Suprapubic skin (tissue), 4 donors: ENCODE results near the gene TNPO2. TPM values are rescaled to one million over a fixed set of nuclear protein-coding genes. Genes with fewer than 3 reads are reported as not detected.

ENCODE experiments used
- DNase-seq, 2 donors: peaks; one replicate each; pipeline ENCODE4 v3.0.0-alpha.2; 2019; ENCODE audit warnings: low spot score in 2 of 2
- H3K27ac ChIP-seq: fragments of 200-600 bp; sonication (generic); one replicate; pipeline ENCODE4 v1.5.1; 2019
- H3K27me3 ChIP-seq: fragments of 200-600 bp; sonication (generic); one replicate; pipeline ENCODE4 v1.5.1; 2019
- H3K36me3 ChIP-seq: fragments of 200-600 bp; sonication (generic); one replicate; pipeline ENCODE4 v1.5.1; 2019
- H3K4me1 ChIP-seq: fragments of 200-600 bp; sonication (generic); one replicate; pipeline ENCODE4 v1.5.1; 2019
- H3K4me3 ChIP-seq: fragments of 200-600 bp; sonication (generic); one replicate; pipeline ENCODE4 v1.5.1; 2019; ENCODE audit warnings: mild to moderate bottlenecking
- H3K9me3 ChIP-seq: fragments of 200-600 bp; sonication (generic); one replicate; pipeline ENCODE4 v1.5.1; 2019
- CTCF ChIP-seq, 2 donors: fragments of 200-600 bp in 1 of 2; fragments of 450-650 bp in 1 of 2; sonication (generic) in 1 of 2; IDR thresholded peaks; one replicate each; pipeline ENCODE4 v1.5.1; 2016 to 2019; ENCODE audit warnings: antibody characterized with exemption in 2 of 2, mild to moderate bottlenecking in 1 of 2, moderate library complexity in 1 of 2
- EP300 ChIP-seq: sonication (generic); formaldehyde crosslinking; IDR thresholded peaks from one replicate; pipeline ENCODE4 v1.6.1; 2017; ENCODE audit warnings: antibody characterized with exemption
- POLR2A ChIP-seq, 2 donors: fragments of 450-650 bp; IDR thresholded peaks; one replicate each; pipeline ENCODE4 v1.6.1; 2017; ENCODE audit warnings: antibody characterized with exemption in 2 of 2, mild to moderate bottlenecking in 2 of 2, moderate library complexity in 2 of 2
- POLR2AphosphoS5 ChIP-seq, 3 donors: sonication (generic); formaldehyde crosslinking; IDR thresholded peaks; one replicate each; pipeline ENCODE4 v1.6.1; 2017; ENCODE audit warnings: antibody characterized with exemption in 3 of 3
- WGBS: methylation state at CpG from one replicate; pipeline ENCODE4 v1.1.5; 2018; 5-methylcytosine and 5-hydroxymethylcytosine counted together
- total RNA-seq, 4 donors: library from RNA; depleted of rRNA; stranded (reverse); fragments of >200 nt; gene quantifications; one replicate each; pipeline ENCODE4 v1.1.0, GENCODE V29; 2016

TNPO2 gene
- total RNA-seq, 4 donors from 2014 or later = 94.6 to 206 (median 110) TPM

DNA sequence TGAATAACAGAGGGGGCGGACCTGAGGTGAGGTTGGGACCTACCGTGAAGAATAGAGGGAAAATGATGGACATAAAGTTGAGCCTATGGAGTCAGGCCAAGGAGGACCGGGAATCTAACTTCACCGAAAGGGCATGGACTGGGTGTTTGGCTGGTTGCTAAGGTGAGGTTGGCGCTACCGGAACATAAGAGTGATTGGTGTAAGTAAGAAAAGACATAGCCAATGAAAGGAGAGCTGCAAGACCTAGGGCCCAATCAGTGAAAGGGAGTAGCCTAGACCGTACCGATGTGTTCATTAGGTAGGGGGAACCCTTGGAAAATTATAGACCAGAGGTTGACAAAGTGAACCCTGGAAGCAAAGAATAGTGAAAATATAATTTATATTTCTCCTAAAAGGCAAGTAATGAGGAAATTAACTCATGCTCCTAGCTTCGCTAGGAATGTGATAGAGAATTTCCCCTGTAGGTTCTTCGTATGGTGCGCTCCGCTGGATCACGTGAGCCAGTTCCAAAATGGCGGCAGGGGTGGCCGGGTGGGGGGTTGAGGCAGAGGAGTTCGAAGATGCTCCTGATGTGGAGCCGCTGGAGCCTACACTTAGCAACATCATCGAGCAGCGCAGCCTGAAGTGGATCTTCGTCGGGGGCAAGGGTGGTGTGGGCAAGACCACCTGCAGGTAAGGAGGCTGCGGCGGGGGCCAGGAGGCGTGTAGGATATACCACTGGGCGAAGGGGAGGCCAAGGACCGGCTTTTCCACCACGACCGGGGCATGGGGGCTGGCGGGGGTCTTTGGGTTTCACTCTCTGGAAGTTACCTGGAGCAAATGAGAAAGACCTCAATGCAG, 13.5 kb upstream of the TNPO2 start, which contains the start of gene GET3:
GET3 (plus strand) TSS at position 503 of the 840 bp plus-strand sequence; CDS start at position 512, 9 bp downstream.
- Histone ChIP-seq H3K4me1 (peaks cover 44% of the 10 kb centered on the region), H3K9me3 (no peaks in the 10 kb centered on the region), H3K4me3 (peak within 1 kb of the TSS; percentile 77), H3K27me3 (no peaks in the 10 kb centered on the region), H3K27ac (peak within 1 kb of the TSS; percentile 94), H3K36me3 (peaks cover 35% of the 10 kb centered on the region)
- 0% methylated on average over 24 of the region's 29 CpGs for WGBS
- DNase-seq = peak; percentile 90 to 96
- TF ChIP-seq POLR2A (IDR thresholded peaks at IDR 0.05) (peak in 1 of 2 donors; percentile 54), POLR2AphosphoS5 (IDR thresholded peaks at IDR 0.05) (peak; percentile 54 to 87 (median 56)), EP300 (no peak)

- H3K9me3 ChIP-seq = no peaks in the 10 kb centered on the region
- no peaks in the 10 kb centered on the region for H3K27me3 ChIP-seq
- TF ChIP-seq POLR2AphosphoS5 (IDR thresholded peaks at IDR 0.05) (no peak), CTCF (IDR thresholded peaks at IDR 0.05) (peak; percentile 5 to 24), POLR2A (IDR thresholded peaks at IDR 0.05) (no peak), EP300 (no peak)
- WGBS = 0% methylated on average over 15 of the region's 15 CpGs
- peaks cover 30% of the 10 kb centered on the region for H3K36me3 ChIP-seq
- peaks cover 57% of the 10 kb centered on the region for H3K4me1 ChIP-seq
- peak overlapping the region; percentile 92 for H3K27ac ChIP-seq
- DNase-seq = no peak
- H3K4me3 ChIP-seq = peak overlapping the region; percentile 77
Measured at GRCh38 chr19:12733369-12734214, 9.9 kb upstream of the TNPO2 start.

GRCh38 chr19:12731337-12731736, 7.6 kb upstream of the TNPO2 start:
- no peak for TF ChIP-seq EP300
- TF ChIP-seq POLR2AphosphoS5 (IDR thresholded peaks at IDR 0.05) = no peak
- no peak for TF ChIP-seq POLR2A (IDR thresholded peaks at IDR 0.05)
- no peak for TF ChIP-seq CTCF (IDR thresholded peaks at IDR 0.05)
- no peak for DNase-seq
- Histone ChIP-seq H3K9me3 (no peaks in the 10 kb centered on the region), H3K36me3 (peaks cover 37% of the 10 kb centered on the region), H3K27me3 (no peaks in the 10 kb centered on the region), H3K4me3 (no peak overlapping the region), H3K27ac (no peak overlapping the region), H3K4me1 (peaks cover 43% of the 10 kb centered on the region)
- WGBS = 92% methylated on average over 24 of the region's 24 CpGs

GRCh38 chr19:12730064-12730463, 6.3 kb upstream of the TNPO2 start:
- Histone ChIP-seq H3K36me3 (peaks cover 37% of the 10 kb centered on the region), H3K27me3 (no peaks in the 10 kb centered on the region), H3K4me1 (peaks cover 36% of the 10 kb centered on the region), H3K27ac (no peak overlapping the region), H3K4me3 (no peak overlapping the region), H3K9me3 (no peaks in the 10 kb centered on the region)
- no peak for DNase-seq
- 84% methylated on average over 3 of the region's 3 CpGs for WGBS
- no peak for TF ChIP-seq CTCF (IDR thresholded peaks at IDR 0.05)
- no peak for TF ChIP-seq POLR2AphosphoS5 (IDR thresholded peaks at IDR 0.05)
- TF ChIP-seq POLR2A (IDR thresholded peaks at IDR 0.05) = no peak
- no peak for TF ChIP-seq EP300

GRCh38 chr19:12727745-12728433, 4.2 kb upstream of the TNPO2 start:
- Histone ChIP-seq H3K4me3 (no peak overlapping the region), H3K4me1 (peaks cover 36% of the 10 kb centered on the region), H3K9me3 (no peaks in the 10 kb centered on the region), H3K27ac (no peak overlapping the region), H3K27me3 (no peaks in the 10 kb centered on the region), H3K36me3 (peaks cover 37% of the 10 kb centered on the region)
- WGBS = 91% methylated on average over 8 of the region's 9 CpGs
- no peak for TF ChIP-seq EP300
- TF ChIP-seq POLR2A (IDR thresholded peaks at IDR 0.05) = no peak
- TF ChIP-seq POLR2AphosphoS5 (IDR thresholded peaks at IDR 0.05) = no peak
- no peak for TF ChIP-seq CTCF (IDR thresholded peaks at IDR 0.05)
- DNase-seq = no peak
